H9 (cell line): ENCODE results near the gene TCF7L1. TPM values are rescaled to one million over a fixed set of nuclear protein-coding genes. Genes with fewer than 3 reads are reported as not detected.

Experiments
- DNase-seq: peaks from one replicate; pipeline ENCODE4 v3.0.0-alpha.2; 2017
- H2AFZ ChIP-seq: one replicate; pipeline ENCODE4 v1.6.1; 2013; ENCODE audit warnings: mild to moderate bottlenecking, low read length, control low read depth, moderate library complexity
- H2AK5ac ChIP-seq: 2 replicates; pipeline ENCODE4 v1.6.1; 2013; ENCODE audit warnings: low read length, control low read depth, mixed read lengths; ENCODE audit not compliant: insufficient read length
- H2BK120ac ChIP-seq: one replicate; pipeline ENCODE4 v1.6.1; 2013; ENCODE audit warnings: low read depth, mild to moderate bottlenecking, low read length, control low read depth, inconsistent platforms; ENCODE audit not compliant: poor library complexity, severe bottlenecking
- H2BK12ac ChIP-seq: 2 replicates; pipeline ENCODE4 v1.6.1; 2013; ENCODE audit warnings: low read length, control low read depth, mixed read lengths, low read depth; ENCODE audit not compliant: insufficient read length
- H2BK15ac ChIP-seq: 2 replicates; pipeline ENCODE4 v1.6.1; 2013; ENCODE audit warnings: low read depth, low read length, control low read depth
- H2BK20ac ChIP-seq: one replicate; pipeline ENCODE4 v1.6.1; 2013; ENCODE audit warnings: low read depth, mild to moderate bottlenecking, low read length, control low read depth, inconsistent platforms; ENCODE audit not compliant: poor library complexity, severe bottlenecking
- H2BK5ac ChIP-seq: 2 replicates; pipeline ENCODE4 v1.6.1; 2013; ENCODE audit warnings: low read length, control low read depth, mixed read lengths; ENCODE audit not compliant: insufficient read length
- H3K14ac ChIP-seq: 2 replicates; pipeline ENCODE4 v1.6.1; 2013; ENCODE audit warnings: low read length, control low read depth; ENCODE audit not compliant: insufficient read depth
- H3K18ac ChIP-seq: 2 replicates; pipeline ENCODE4 v1.6.1; 2013; ENCODE audit warnings: low read depth, mild to moderate bottlenecking, mixed read lengths, low read length, control low read depth; ENCODE audit not compliant: insufficient read length
- H3K23ac ChIP-seq: 2 replicates; pipeline ENCODE4 v1.6.1; 2013; ENCODE audit warnings: low read length, control low read depth, mixed read lengths, low read depth; ENCODE audit not compliant: insufficient read length
- H3K23me2 ChIP-seq: 2 replicates; pipeline ENCODE4 v1.6.1; 2013; ENCODE audit warnings: low read depth, mild to moderate bottlenecking, mixed read lengths, low read length, control low read depth; ENCODE audit not compliant: insufficient read length, poor library complexity, severe bottlenecking
- H3K27ac ChIP-seq: 2 replicates; pipeline ENCODE4 v1.5.1; 2013; ENCODE audit warnings: low read length, control low read depth, mixed read lengths, low read depth; ENCODE audit not compliant: insufficient read length
- H3K27me3 ChIP-seq: 2 replicates; pipeline ENCODE4 v1.6.1; 2013; ENCODE audit warnings: low read length, control low read depth, inconsistent platforms; ENCODE audit not compliant: insufficient read depth
- H3K4ac ChIP-seq: 2 replicates; pipeline ENCODE4 v1.6.1; 2013; ENCODE audit warnings: low read depth, mild to moderate bottlenecking, control low read depth, inconsistent platforms, low read length, moderate library complexity
- H3K4me1 ChIP-seq: 2 replicates; pipeline ENCODE4 v1.6.1; 2013; ENCODE audit warnings: low read length, control low read depth, inconsistent platforms; ENCODE audit not compliant: insufficient read depth
- H3K4me2 ChIP-seq: 2 replicates; pipeline ENCODE4 v1.6.1; 2013; ENCODE audit warnings: low read length, control low read depth, mixed read lengths; ENCODE audit not compliant: insufficient read length, insufficient read depth
- H3K56ac ChIP-seq: 2 replicates; pipeline ENCODE4 v1.6.1; 2013; ENCODE audit warnings: low read depth, mild to moderate bottlenecking, mixed read lengths, low read length, control low read depth; ENCODE audit not compliant: insufficient read length
- H3K79me1 ChIP-seq: 2 replicates; pipeline ENCODE4 v1.6.1; 2013; ENCODE audit warnings: low read depth, mild to moderate bottlenecking, moderate library complexity, low read length, control low read depth, inconsistent platforms; ENCODE audit not compliant: insufficient read depth, poor library complexity, severe bottlenecking
- H3K79me2 ChIP-seq: 2 replicates; pipeline ENCODE4 v1.6.1; 2013; ENCODE audit warnings: low read length, control low read depth, inconsistent platforms; ENCODE audit not compliant: insufficient read depth
- H3K9ac ChIP-seq: 2 replicates; pipeline ENCODE4 v1.6.1; 2013; ENCODE audit warnings: low read length, control low read depth, mixed read lengths; ENCODE audit not compliant: insufficient read length; ENCODE audit errors: extremely low read depth
- H3K9me3 ChIP-seq: one replicate; pipeline ENCODE4 v1.6.1; 2013; ENCODE audit warnings: low read depth, low read length, inconsistent platforms; ENCODE audit not compliant: control insufficient read depth
- H3T11ph ChIP-seq: one replicate; pipeline ENCODE4 v1.6.1; 2013; ENCODE audit warnings: mild to moderate bottlenecking, low read length, control low read depth, inconsistent platforms
- H4K20me1 ChIP-seq: one replicate; pipeline ENCODE4 v1.6.1; 2013; ENCODE audit not compliant: control insufficient read depth, insufficient read length, insufficient read depth
- H4K5ac ChIP-seq: 2 replicates; pipeline ENCODE4 v1.6.1; 2013; ENCODE audit warnings: low read depth, mild to moderate bottlenecking, mixed read lengths, low read length, control low read depth; ENCODE audit not compliant: insufficient read length
- H4K8ac ChIP-seq: replicated peaks from 2 replicates; pipeline ENCODE4 v1.6.1; 2013; ENCODE audit warnings: low read length, control low read depth, mixed read lengths, low read depth; ENCODE audit not compliant: insufficient read length
- H4K91ac ChIP-seq: 2 replicates; pipeline ENCODE4 v1.6.1; 2013; ENCODE audit warnings: low read depth, mild to moderate bottlenecking, moderate library complexity, mixed read lengths, low read length, control low read depth; ENCODE audit not compliant: insufficient read length
- H3K27ac Mint-ChIP-seq, 3 experiments: 2 replicates in 2 of 3; 3 replicates in 1 of 3; pipeline ENCODE4 v1.8.0; 2020 to 2021; ENCODE audit warnings: mixed read lengths in 3 of 3, mild to moderate bottlenecking in 1 of 3, moderate library complexity in 1 of 3
- H3K27me3 Mint-ChIP-seq: 2 replicates; pipeline ENCODE4 v1.8.0; 2021; ENCODE audit warnings: low read depth, mild to moderate bottlenecking, moderate library complexity, mixed read lengths
- H3K36me3 Mint-ChIP-seq, 3 experiments: 2 replicates in 2 of 3; 3 replicates in 1 of 3; pipeline ENCODE4 v1.8.0; 2020 to 2021; ENCODE audit warnings: low read depth in 3 of 3, mixed read lengths in 3 of 3; ENCODE audit not compliant: insufficient read depth in 1 of 3
- H3K4me1 Mint-ChIP-seq, 2 experiments: 2 replicates each; pipeline ENCODE4 v1.8.0; 2020; ENCODE audit warnings: mixed read lengths in 2 of 2
- H3K4me3 Mint-ChIP-seq, 2 experiments: 2 replicates in 1 of 2; 3 replicates in 1 of 2; pipeline ENCODE4 v1.8.0; 2020 to 2021; ENCODE audit warnings: mild to moderate bottlenecking in 2 of 2, mixed read lengths in 2 of 2, moderate library complexity in 1 of 2
- H3K9me3 Mint-ChIP-seq, 2 experiments: 2 replicates in 1 of 2; 3 replicates in 1 of 2; pipeline ENCODE4 v1.8.0; 2020; ENCODE audit warnings: mild to moderate bottlenecking in 2 of 2, mixed read lengths in 2 of 2, moderate library complexity in 1 of 2
- WGBS: extraction: QIAGEN DNeasy Blood & Tissue Kit; methylation state at CpG from one replicate; pipeline ENCODE4 v1.1.7; 2013; ENCODE audit warnings: missing lambda C conversion rate, low lambda C conversion rate, mixed read lengths; ENCODE audit not compliant: insufficient read length; ENCODE audit errors: extremely low coverage; 5-methylcytosine and 5-hydroxymethylcytosine counted together
- total RNA-seq: library from RNA; stranded (reverse); gene quantifications from 2 replicates; pipeline ENCODE4 v1.2.1, GENCODE V29; 2021
- TF ChIP-seq, protein P1 (sequence below): fragments of 200-600 bp; sonication (generic); conservative IDR thresholded peaks from 3 replicates; pipeline ENCODE4 v1.8.0; 2021; ENCODE audit warnings: antibody characterized with exemption, mild to moderate bottlenecking

Gene TCF7L1
- total RNA-seq, 1 experiment from 2014 or later, result 112 TPM

DNA sequence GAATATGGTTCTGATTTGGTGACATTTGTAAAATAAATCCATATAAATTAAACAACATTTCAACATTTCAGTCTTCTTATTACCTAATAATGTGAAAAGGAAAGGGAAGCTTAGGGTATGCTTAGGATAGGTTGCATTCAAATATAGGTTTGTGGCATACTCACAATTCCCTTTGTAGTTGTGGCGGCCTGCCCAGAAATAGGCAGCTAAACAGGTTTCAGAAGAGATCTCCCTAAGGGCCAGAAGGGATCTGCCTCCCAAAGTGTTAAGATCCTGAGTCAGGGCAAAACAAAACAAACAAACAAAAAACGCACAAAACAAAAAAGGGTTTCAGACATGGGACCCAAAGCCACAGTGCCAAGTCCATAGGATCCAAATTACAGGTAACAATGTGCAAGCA lies 41.4 kb upstream of the TCF7L1 start:
- Histone ChIP-seq H4K91ac (no peak overlapping the region), H3K23me2 (peaks cover 4% of the 10 kb centered on the region), H2BK5ac (no peak overlapping the region), H2BK12ac (no peak overlapping the region), H4K20me1 (no peaks in the 10 kb centered on the region), H4K8ac (no peak overlapping the region), H3K9me3 (no peaks in the 10 kb centered on the region), H3K4me2 (no peak overlapping the region), H3K4me1 (peaks cover 4% of the 10 kb centered on the region; the same call in 1 of the 2 replicates), H2BK20ac (no peak overlapping the region), H3K79me2 (no peaks in the 10 kb centered on the region), H3K14ac (no peak overlapping the region), H2BK120ac (no peak overlapping the region), H2BK15ac (no peak overlapping the region), H4K5ac (no peak overlapping the region), H3K9ac (no peak overlapping the region), H3K27ac (no peak overlapping the region), H3K4ac (no peak overlapping the region), H3K79me1 (no peaks in the 10 kb centered on the region), H3K23ac (no peak overlapping the region), H3K56ac (no peak overlapping the region), H3K18ac (no peak overlapping the region), H3T11ph (no peak overlapping the region), H3K27me3 (no peaks in the 10 kb centered on the region), H2AFZ (no peak overlapping the region), H2AK5ac (no peak overlapping the region)
- H3K27ac Mint-ChIP-seq, result no peak overlapping the region
- H3K4me3 Mint-ChIP-seq, result no peak overlapping the region
- H3K9me3 Mint-ChIP-seq, result peaks cover 15 to 18% of the 10 kb centered on the region in 2 experiments
- peaks cover 19% of the 10 kb centered on the region for H3K27me3 Mint-ChIP-seq
- peaks cover 0 to 18% (median 7%) of the 10 kb centered on the region in 3 experiments; a peak in 5 of 7 replicates for H3K36me3 Mint-ChIP-seq
- WGBS, result no CpG with 5 or more reads among the region's 2 CpGs
- TF ChIP-seq, protein P1, sequence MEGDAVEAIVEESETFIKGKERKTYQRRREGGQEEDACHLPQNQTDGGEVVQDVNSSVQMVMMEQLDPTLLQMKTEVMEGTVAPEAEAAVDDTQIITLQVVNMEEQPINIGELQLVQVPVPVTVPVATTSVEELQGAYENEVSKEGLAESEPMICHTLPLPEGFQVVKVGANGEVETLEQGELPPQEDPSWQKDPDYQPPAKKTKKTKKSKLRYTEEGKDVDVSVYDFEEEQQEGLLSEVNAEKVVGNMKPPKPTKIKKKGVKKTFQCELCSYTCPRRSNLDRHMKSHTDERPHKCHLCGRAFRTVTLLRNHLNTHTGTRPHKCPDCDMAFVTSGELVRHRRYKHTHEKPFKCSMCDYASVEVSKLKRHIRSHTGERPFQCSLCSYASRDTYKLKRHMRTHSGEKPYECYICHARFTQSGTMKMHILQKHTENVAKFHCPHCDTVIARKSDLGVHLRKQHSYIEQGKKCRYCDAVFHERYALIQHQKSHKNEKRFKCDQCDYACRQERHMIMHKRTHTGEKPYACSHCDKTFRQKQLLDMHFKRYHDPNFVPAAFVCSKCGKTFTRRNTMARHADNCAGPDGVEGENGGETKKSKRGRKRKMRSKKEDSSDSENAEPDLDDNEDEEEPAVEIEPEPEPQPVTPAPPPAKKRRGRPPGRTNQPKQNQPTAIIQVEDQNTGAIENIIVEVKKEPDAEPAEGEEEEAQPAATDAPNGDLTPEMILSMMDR, result no peak
- DNase-seq, result no peak
- peaks cover 26 to 29% of the 10 kb centered on the region in 2 experiments for H3K4me1 Mint-ChIP-seq
